GM20431 (cell line): ENCODE results near the gene RTRAF.

ENCODE experiments used
- in situ Hi-C: fragments of 300-500 bp; cut with MseI, MboI; formaldehyde crosslinking; loops from one replicate; pipeline ENCODE4 v1.15.0; 2020; ENCODE audit warnings: low sequenced_read_pairs; ENCODE audit not compliant: unreplicated experiment

Gene RTRAF

GRCh38 chr14:52018252-52018651 is 28.9 kb downstream of the RTRAF start:
- in situ Hi-C loops: no loop called here

DNA sequence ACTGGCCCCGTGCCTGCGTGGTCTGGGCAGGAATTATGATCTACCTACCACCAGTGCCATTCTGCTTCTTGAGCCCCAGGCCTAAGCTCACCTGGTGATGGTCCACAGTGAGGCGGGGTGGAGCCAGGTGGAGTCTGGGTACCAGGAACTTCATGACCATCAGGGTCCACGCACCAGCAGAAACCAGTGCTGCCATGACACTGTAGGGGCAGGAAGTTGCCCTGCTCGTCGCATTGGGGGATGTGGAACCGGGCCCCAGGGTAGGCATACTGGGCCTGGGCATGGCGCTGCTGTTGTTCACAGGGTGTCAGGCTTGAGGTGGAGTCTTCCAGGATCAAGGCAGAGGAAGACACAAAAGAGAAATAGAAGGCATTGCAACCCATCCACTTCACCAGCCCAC is 29.6 kb downstream of the RTRAF start:
- in situ Hi-C loops: no loop called here

GRCh38 chr14:52020161-52020714 is 30.9 kb downstream of the RTRAF start:
- in situ Hi-C loops: no loop called here

- in situ Hi-C loops: no loop called here
Observed at GRCh38 chr14:52020866-52021717, 31.7 kb downstream of the RTRAF start.

- in situ Hi-C loops: no loop called here
Observed at GRCh38 chr14:52021957-52022600, 32.7 kb downstream of the RTRAF start.

- in situ Hi-C loops: no loop called here
Observed at GRCh38 chr14:52023518-52023917, 34.2 kb downstream of the RTRAF start.

DNA sequence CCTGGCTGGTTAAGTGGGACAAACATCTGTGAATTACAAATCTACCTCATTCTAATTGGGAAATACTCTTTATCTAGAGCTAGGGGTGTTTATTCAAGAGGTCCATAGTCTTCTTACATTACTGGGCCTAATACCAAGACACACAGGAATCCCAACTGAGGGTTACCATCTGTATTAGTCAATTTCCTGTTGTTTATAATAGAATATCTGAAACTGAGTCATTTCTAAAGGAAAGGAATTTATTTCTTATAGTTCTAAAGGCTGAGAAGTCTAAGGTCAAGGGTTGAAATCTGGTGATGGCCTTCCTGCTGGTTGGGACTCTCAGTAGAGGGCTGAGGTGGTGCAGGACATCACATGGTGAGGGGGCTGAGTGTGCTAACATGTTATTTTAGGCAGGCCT is 36.0 kb downstream of the RTRAF start:
- in situ Hi-C loops: no loop called here

DNA sequence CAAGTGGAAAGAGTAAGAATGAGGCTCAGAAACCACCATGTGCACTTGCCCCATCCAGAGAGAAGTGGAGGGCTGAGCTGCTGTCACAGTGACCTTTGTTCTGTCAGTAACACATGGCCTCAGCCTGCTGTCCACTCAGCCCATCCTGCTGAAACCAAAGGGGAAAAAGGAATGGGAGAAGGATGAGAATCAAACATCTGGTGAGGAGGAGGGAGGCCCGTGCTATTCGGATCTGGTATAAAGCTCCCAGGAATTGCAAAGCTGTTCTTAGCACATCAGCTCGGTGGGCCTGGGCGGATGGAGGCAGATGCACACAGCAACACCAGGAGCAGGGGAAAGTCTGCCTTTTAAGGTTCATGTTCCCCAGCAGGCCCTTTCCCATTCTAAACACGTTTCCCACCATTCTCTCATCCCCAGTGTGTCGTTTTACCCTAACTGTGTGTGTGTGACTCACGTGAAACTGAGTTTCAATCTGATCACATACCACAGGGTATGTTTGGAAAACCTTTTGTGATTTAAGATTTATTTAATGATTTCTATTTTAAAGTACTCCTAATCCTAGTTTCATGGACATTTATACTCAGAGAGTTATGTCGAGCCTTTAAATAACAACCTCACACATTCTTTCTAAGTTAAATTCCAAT is 36.8 kb downstream of the RTRAF start:
- in situ Hi-C loops: no loop called here

GRCh38 chr14:52026901-52027300 is 37.6 kb downstream of the RTRAF start:
- in situ Hi-C loops: no loop called here

DNA sequence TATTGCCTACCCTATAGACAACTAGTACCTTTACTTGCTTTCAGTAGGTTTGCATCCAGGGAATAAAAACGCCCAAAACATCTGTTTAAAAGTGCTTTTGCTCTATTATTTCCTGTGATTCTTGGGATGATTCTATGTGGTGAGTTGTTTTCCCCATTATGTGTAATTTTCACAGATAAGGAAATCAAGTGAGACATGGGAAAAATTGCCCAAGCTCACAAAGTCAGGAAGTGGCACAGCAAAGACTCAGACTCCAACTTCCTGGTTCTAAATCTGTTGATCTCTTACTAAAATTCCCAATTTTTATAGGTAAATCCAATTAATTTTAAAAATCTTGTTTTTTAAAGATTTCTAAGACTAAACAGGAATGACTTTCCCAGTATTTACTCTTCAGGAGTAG is 40.5 kb downstream of the RTRAF start:
- in situ Hi-C loops: no loop called here

DNA sequence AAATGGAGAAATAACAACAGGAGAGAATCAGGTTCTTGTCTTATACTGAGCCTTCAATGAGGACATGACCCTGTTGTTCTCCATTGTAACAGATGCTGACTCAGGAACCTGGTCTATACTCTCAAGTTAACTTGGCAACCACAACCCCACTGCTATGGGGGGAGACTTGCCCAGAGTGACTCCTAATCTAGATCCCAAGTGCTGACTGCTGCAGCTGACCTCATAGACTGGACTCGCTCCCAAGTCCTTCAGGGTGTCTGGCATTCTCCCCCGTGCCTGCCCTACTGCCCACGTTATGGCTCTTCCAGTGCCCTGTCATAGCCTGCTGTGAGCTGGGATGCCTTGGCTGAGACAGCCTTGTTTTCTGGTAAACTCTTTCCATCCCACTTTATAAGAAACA is 42.4 kb downstream of the RTRAF start:
- in situ Hi-C loops: no loop called here

GRCh38 chr14:52032204-52032801 is 43.0 kb downstream of the RTRAF start:
- in situ Hi-C loops: no loop called here

- in situ Hi-C loops: no loop called here
Observed at GRCh38 chr14:52033101-52033642, 43.8 kb downstream of the RTRAF start.

DNA sequence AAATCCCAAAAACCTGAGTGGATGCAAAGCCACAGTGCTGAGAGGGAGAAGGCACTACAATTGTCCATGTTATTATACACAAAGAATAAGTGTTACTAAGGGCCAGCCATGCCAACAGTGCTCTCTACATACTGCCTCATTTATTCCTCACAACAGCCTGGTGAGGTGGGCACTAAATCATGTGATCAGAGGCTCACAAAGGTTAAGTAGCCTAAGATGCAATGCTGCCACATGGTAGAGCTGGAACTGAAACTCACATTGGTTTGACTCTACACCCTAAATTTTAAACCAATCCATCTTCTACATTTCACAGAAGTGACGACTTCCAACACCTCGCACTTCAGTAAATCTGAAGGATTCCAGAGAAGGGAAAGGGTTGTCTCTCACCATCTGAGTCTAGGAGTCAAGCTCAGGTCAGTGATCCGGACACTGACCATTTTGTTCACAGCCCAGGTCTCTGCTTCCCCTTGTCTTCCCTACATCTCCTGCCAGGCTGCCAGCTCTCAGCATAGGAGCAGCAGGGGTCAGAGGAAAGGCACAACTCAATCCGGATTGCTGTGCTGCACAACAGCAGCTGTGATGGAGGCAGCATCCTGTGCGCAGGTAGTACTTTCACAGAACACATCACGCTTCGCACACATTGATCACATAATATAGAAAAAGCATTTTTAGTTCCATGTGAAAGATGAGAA is 49.9 kb downstream of the RTRAF start:
- in situ Hi-C loops: no loop called here

DNA sequence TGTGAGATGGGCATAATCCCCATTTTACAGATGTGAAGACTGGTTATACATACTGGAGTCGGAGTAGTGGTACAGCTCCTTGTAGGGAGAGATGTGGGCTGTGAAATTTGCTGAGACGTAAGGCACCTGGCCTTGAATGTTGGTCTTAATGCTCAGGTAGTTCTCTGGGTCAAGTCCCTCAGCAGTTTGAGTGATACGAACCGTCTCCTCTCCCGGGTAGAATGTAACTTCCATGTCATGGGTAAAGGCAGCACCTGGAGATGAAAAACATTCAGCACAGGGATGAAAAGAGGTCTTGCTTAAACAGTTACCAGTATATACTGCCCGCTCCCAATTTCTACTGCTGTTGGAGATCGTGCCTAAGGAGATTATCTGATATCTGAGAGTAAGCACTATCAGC is 51.3 kb downstream of the RTRAF start:
- in situ Hi-C loops: no loop called here

DNA sequence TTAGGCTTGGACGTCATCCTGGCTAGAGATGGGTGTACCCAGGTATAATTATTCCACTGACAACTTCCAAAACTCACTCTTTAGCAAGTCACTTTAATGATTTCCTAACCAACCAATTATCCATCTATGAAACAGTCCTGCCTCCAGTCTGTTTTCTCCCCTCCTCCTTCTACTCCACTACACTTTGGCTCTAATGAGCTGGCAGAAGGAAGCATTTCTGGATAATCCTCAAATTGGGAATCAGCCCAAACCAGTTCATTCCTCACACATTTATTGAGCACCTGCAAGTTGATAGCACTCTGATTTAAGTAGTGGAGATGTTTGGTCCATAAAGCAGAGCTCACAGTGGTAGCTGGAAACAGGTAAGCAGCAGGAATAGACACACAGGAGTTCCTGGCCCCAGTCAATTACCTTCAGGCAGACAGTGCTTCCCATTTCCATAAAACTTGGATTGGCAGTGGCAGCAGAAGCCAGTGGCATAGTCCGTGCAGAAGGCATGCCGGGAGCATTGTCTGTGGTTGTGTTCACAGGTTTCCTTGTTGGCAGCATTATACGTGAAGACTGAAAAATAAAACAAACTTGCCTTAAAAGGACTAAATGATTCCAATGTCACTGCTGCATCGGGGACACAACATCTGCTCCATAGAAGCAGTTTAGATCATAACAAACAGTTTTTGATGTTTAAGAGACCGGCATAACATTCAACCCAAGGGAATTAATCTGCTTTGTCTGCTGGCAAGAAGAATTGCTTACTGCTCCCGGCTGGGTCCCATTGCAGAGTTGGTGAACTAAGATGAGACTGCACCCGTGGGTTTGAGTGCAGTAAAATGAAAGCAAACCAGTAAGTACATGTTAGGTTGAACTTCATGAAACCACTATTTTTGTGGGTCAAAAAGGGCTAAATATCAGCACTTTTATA is 53.3 kb downstream of the RTRAF start:
- in situ Hi-C loops: no loop called here

DNA sequence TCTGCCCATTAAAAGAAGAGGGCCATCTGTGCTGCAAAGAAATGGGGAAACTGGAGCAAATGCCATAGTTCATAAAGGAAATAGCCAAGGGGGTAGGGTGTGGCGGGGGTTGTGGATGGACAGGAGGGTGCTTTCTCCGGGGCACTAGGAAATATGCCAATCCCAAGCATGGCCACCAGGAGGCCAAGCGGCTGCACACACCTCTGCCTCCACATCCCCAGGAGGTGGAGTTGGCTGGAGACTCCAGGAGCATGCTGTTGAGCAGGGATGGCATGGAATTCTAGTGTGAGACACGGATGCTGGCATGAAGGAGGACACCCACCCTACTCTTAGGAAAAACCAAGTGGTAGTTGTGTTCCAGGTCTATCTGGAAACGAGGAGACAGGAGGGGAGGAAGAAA is 54.3 kb downstream of the RTRAF start:
- in situ Hi-C loops: no loop called here

GRCh38 chr14:52044791-52045522 is 55.6 kb downstream of the RTRAF start:
- in situ Hi-C loops: no loop called here
